Mammary epithelial cell (primary cell): ENCODE measurements around the gene ING3.

Experiments used
- CTCF ChIP-seq, 2 donors: IDR thresholded peaks in 1 of 2; conservative IDR thresholded peaks in 1 of 2; 2 replicates each; pipeline ENCODE4 v1.5.1; 2011 to 2012; ENCODE audit warnings: inconsistent platforms in 2 of 2, low read length in 2 of 2, mild to moderate bottlenecking in 2 of 2, control low read depth in 1 of 2, low read depth in 1 of 2; ENCODE audit not compliant: insufficient read depth in 1 of 2; ENCODE audit errors: extremely low read depth in 1 of 2
- EZH2 ChIP-seq: IDR thresholded peaks from 2 replicates; pipeline ENCODE4 v1.6.1; 2012; ENCODE audit warnings: low read length, inconsistent platforms, borderline replicate concordance

GRCh38 chr7:120926943-120927346 lies 23.6 kb upstream of the ING3 start:
- TF ChIP-seq CTCF (conservative IDR thresholded peaks at IDR 0.05 in 1 of 2, IDR thresholded peaks at IDR 0.05 in 1 of 2; ENCODE audit: extremely low read depth in 1 of 2, insufficient read depth in 1 of 2, low read depth in 1 of 2, low read length in 2 of 2) (no peak), EZH2 (no peak)
